DOHH2 (cell line): Measurements from ENCODE around the gene SLC3A2.

Experiments used
- H3F3A ChIP-seq: fragments of 200-600 bp; sonication (generic), shearing (Covaris generic); 2 replicates; pipeline ENCODE4 v1.6.0; 2016; ENCODE audit warnings: antibody characterized with exemption, mild to moderate bottlenecking; ENCODE audit not compliant: control insufficient read depth, insufficient read depth
- H3K27ac ChIP-seq: fragments of 200-600 bp; sonication (generic); 2 replicates; pipeline ENCODE4 v1.5.1; 2014; ENCODE audit warnings: low read depth, mild to moderate bottlenecking, low read length, moderate library complexity
- H3K27me3 ChIP-seq: fragments of 200-600 bp; sonication (generic); 2 replicates; pipeline ENCODE4 v1.6.1; 2014; ENCODE audit warnings: mild to moderate bottlenecking, low read length, mixed read lengths; ENCODE audit not compliant: control insufficient read depth
- H3K36me3 ChIP-seq: fragments of 200-600 bp; sonication (generic); 2 replicates; pipeline ENCODE4 v1.6.1; 2014; ENCODE audit warnings: mild to moderate bottlenecking, low read length, moderate library complexity, mixed read lengths; ENCODE audit not compliant: control insufficient read depth
- H3K4me1 ChIP-seq: fragments of 200-600 bp; sonication (generic); 2 replicates; pipeline ENCODE4 v1.6.1; 2014; ENCODE audit warnings: mild to moderate bottlenecking, low read length, mixed read lengths; ENCODE audit not compliant: control insufficient read depth
- H3K4me2 ChIP-seq: fragments of 200-600 bp; sonication (generic); 2 replicates; pipeline ENCODE4 v1.6.0; 2014; ENCODE audit warnings: mild to moderate bottlenecking, low read length, moderate library complexity
- H3K4me3 ChIP-seq: fragments of 200-600 bp; sonication (generic); 2 replicates; pipeline ENCODE4 v1.5.1; 2014; ENCODE audit warnings: mild to moderate bottlenecking, low read length, mixed read lengths
- H3K79me2 ChIP-seq: fragments of 200-600 bp; sonication (generic); 2 replicates; pipeline ENCODE4 v1.6.1; 2014; ENCODE audit warnings: mild to moderate bottlenecking, low read length, mixed read lengths; ENCODE audit not compliant: control insufficient read depth
- H3K9me2 ChIP-seq: fragments of 200-600 bp; sonication (generic); replicated peaks from 2 replicates; pipeline ENCODE4 v1.6.1; 2014; ENCODE audit warnings: mild to moderate bottlenecking, low read length, mixed read lengths; ENCODE audit not compliant: control insufficient read depth
- H3K9me3 ChIP-seq: fragments of 200-600 bp; sonication (generic); 2 replicates; pipeline ENCODE4 v1.6.1; 2014; ENCODE audit warnings: antibody characterized with exemption, low read length, mixed read lengths; ENCODE audit not compliant: control insufficient read depth, insufficient read depth
- H4K20me1 ChIP-seq: fragments of 200-600 bp; sonication (generic); 2 replicates; pipeline ENCODE4 v1.6.0; 2014; ENCODE audit warnings: low read depth, mild to moderate bottlenecking, antibody characterized with exemption, low read length, moderate library complexity; ENCODE audit not compliant: control insufficient read depth, insufficient read depth
- EZH2phosphoT487 ChIP-seq: fragments of 200-600 bp; sonication (generic); IDR thresholded peaks from 2 replicates; pipeline ENCODE4 v1.6.1; 2017; ENCODE audit warnings: borderline replicate concordance, mild to moderate bottlenecking, antibody characterized with exemption, low read length, moderate library complexity, mixed read lengths
- TF ChIP-seq, protein P1 (sequence below): fragments of 200-600 bp; sonication (generic); IDR thresholded peaks from one replicate; pipeline ENCODE4 v1.5.1; 2014; ENCODE audit warnings: antibody characterized with exemption, mild to moderate bottlenecking, low read depth, low read length; ENCODE audit not compliant: poor library complexity, severe bottlenecking

SLC3A2 gene

GRCh38 chr11:62919476-62919875, 38.8 kb downstream of the SLC3A2 start:
- no peaks in the 10 kb centered on the region; the same call in 1 of the 2 replicates for H4K20me1 ChIP-seq
- TF ChIP-seq, protein P1, sequence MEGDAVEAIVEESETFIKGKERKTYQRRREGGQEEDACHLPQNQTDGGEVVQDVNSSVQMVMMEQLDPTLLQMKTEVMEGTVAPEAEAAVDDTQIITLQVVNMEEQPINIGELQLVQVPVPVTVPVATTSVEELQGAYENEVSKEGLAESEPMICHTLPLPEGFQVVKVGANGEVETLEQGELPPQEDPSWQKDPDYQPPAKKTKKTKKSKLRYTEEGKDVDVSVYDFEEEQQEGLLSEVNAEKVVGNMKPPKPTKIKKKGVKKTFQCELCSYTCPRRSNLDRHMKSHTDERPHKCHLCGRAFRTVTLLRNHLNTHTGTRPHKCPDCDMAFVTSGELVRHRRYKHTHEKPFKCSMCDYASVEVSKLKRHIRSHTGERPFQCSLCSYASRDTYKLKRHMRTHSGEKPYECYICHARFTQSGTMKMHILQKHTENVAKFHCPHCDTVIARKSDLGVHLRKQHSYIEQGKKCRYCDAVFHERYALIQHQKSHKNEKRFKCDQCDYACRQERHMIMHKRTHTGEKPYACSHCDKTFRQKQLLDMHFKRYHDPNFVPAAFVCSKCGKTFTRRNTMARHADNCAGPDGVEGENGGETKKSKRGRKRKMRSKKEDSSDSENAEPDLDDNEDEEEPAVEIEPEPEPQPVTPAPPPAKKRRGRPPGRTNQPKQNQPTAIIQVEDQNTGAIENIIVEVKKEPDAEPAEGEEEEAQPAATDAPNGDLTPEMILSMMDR: no peak
- no peak for TF ChIP-seq EZH2phosphoT487
- no peaks in the 10 kb centered on the region for H3K9me3 ChIP-seq

DNA sequence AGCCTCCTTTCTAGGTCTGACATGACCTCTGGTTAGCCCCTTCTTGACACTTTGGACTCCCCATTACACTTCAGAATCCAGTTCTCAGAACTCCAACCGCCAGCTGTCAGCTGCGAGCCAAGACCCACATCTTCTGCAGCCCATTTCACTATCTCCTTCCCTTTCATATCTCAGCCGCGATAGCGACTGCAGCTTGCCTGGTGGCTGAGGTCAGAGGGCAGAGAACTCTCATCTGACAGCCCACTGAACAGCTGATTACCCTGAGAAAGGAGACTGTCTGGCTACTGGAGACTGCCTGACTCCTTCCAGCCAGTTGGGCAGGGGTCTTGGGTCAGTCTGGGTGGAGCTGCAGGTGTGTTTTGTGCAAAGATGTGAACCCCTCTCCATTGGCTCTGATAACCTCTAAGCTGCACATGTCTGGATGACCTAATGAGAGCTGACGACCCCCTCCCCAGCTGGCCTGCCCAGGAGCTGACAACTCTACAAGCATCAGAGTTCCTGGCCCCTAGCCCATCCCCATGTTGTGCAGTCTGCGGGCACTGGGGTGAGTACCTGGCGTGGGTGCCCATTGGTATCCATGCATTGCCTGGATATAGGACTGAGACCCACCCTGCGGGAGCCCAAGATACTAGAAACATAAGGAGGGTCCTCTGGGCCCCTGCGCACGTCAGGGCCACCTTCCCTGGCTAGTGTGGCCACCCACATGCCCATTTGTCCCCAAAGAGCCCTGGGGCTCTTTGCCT, 39.4 kb downstream of the SLC3A2 start:
- Histone ChIP-seq H3K4me3 (no peak overlapping the region), H3K4me2 (no peak overlapping the region), H3K36me3 (no peaks in the 10 kb centered on the region), H3K9me2 (no peaks in the 10 kb centered on the region), H3K27ac (no peak overlapping the region), H3K79me2 (no peaks in the 10 kb centered on the region), H3F3A (no peaks in the 10 kb centered on the region), H3K9me3 (no peaks in the 10 kb centered on the region), H4K20me1 (no peaks in the 10 kb centered on the region; the same call in 1 of the 2 replicates), H3K27me3 (peaks cover 21% of the 10 kb centered on the region), H3K4me1 (peaks cover 13% of the 10 kb centered on the region)
- TF ChIP-seq, protein P1: no peak
- no peak for TF ChIP-seq EZH2phosphoT487

More at GRCh38 chr11:62919476-62919875, 38.8 kb downstream of the SLC3A2 start:
- Histone ChIP-seq H3K36me3 (no peaks in the 10 kb centered on the region), H3K4me1 (peaks cover 13% of the 10 kb centered on the region), H3F3A (no peaks in the 10 kb centered on the region), H3K27ac (no peak overlapping the region), H3K9me2 (no peaks in the 10 kb centered on the region), H3K4me3 (no peak overlapping the region), H3K4me2 (no peak overlapping the region), H3K79me2 (no peaks in the 10 kb centered on the region), H3K27me3 (peaks cover 19% of the 10 kb centered on the region)

DNA sequence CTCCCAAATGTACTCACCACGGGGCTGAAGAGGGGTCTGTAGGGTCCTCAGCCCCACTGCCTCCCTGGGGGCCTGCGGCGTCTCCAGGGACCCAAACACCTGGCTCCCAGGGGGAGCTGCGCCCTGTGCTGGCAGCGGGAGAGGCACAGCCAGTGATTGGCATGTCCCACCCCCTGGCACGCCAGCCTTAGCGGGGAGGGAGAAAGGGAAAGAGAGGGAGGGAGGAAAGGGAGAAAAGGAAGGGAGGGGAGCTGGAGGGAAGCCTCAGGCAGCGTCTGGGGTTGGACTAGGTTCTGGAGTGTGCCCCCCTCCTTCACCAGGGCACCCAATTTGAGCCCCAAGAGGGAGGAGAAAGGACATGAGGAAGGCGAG, 40.5 kb downstream of the SLC3A2 start, which contains the start of gene CHRM1:
Gene CHRM1 (minus strand): TSS at position 163 of the 372 bp plus-strand sequence. CDS start 10,263 bp downstream, outside the sequence.
- H3K9me2 ChIP-seq: no peaks in the 10 kb centered on the region
- H3K27me3 ChIP-seq: peaks cover 32% of the 10 kb centered on the region
- no peak within 1 kb of the TSS for H3K4me2 ChIP-seq
- no peak within 1 kb of the TSS for H3K27ac ChIP-seq
- TF ChIP-seq EZH2phosphoT487: no peak
- TF ChIP-seq, protein P1: no peak
- no peak within 1 kb of the TSS for H3K4me3 ChIP-seq
- H3K79me2 ChIP-seq: no peaks in the 10 kb centered on the region
- no peaks in the 10 kb centered on the region for H3F3A ChIP-seq
- H3K4me1 ChIP-seq: peaks cover 13% of the 10 kb centered on the region
- H3K36me3 ChIP-seq: no peaks in the 10 kb centered on the region
- H3K9me3 ChIP-seq: no peaks in the 10 kb centered on the region
- no peaks in the 10 kb centered on the region; the same call in 1 of the 2 replicates for H4K20me1 ChIP-seq
